HEK293 (cell line): ENCODE results near the gene BLM.

Source experiments
- BCL11A ChIP-seq: fragments of 450-650 bp; formaldehyde crosslinking; IDR thresholded peaks from 2 replicates; pipeline ENCODE4 v1.5.1; 2016; ENCODE audit warnings: low read depth, missing biosample characterization, missing genetic modification characterization
- GLIS2 ChIP-seq: fragments of 450-650 bp; formaldehyde crosslinking; IDR thresholded peaks from 2 replicates; pipeline ENCODE4 v1.5.1; 2016; ENCODE audit warnings: missing biosample characterization, missing genetic modification characterization
- KLF10 ChIP-seq: fragments of 450-650 bp; IDR thresholded peaks from 2 replicates; pipeline ENCODE4 v1.5.1; 2018; ENCODE audit warnings: missing biosample characterization, mild to moderate bottlenecking, missing genetic modification characterization
- KLF16 ChIP-seq: fragments of 450-650 bp; formaldehyde crosslinking; IDR thresholded peaks from 2 replicates; pipeline ENCODE4 v1.5.1; 2017; ENCODE audit warnings: missing biosample characterization, missing genetic modification characterization
- MYNN ChIP-seq: fragments of 450-650 bp; formaldehyde crosslinking; IDR thresholded peaks from 2 replicates; pipeline ENCODE4 v1.5.1; 2016; ENCODE audit warnings: missing biosample characterization, missing genetic modification characterization, borderline replicate concordance
- OSR2 ChIP-seq: fragments of 450-650 bp; formaldehyde crosslinking; IDR thresholded peaks from 2 replicates; pipeline ENCODE4 v1.5.1; 2016; ENCODE audit warnings: missing biosample characterization, missing genetic modification characterization
- PRDM6 ChIP-seq: fragments of 450-650 bp; formaldehyde crosslinking; IDR thresholded peaks from 2 replicates; pipeline ENCODE4 v1.5.1; 2017; ENCODE audit warnings: missing biosample characterization, missing genetic modification characterization
- SP2 ChIP-seq: fragments of 450-650 bp; formaldehyde crosslinking; IDR thresholded peaks from 2 replicates; pipeline ENCODE4 v1.5.1; 2016; ENCODE audit warnings: missing biosample characterization, missing genetic modification characterization
- WT1 ChIP-seq: fragments of 450-650 bp; formaldehyde crosslinking; IDR thresholded peaks from 2 replicates; pipeline ENCODE4 v1.5.1; 2016; ENCODE audit warnings: missing biosample characterization, missing genetic modification characterization
- YY2 ChIP-seq: fragments of 450-650 bp; formaldehyde crosslinking; IDR thresholded peaks from 2 replicates; pipeline ENCODE4 v1.5.1; 2016; ENCODE audit warnings: missing biosample characterization, missing genetic modification characterization
- ZBTB17 ChIP-seq: fragments of 450-650 bp; formaldehyde crosslinking; IDR thresholded peaks from 2 replicates; pipeline ENCODE4 v1.5.1; 2016; ENCODE audit warnings: missing biosample characterization, missing genetic modification characterization
- ZEB2 ChIP-seq: fragments of 450-650 bp; formaldehyde crosslinking; IDR thresholded peaks from 2 replicates; pipeline ENCODE4 v1.5.1; 2016; ENCODE audit warnings: missing biosample characterization, missing genetic modification characterization
- ZNF112 ChIP-seq: fragments of 450-650 bp; formaldehyde crosslinking; IDR thresholded peaks from 2 replicates; pipeline ENCODE4 v1.5.0; 2017; ENCODE audit warnings: missing biosample characterization, missing genetic modification characterization
- ZNF133 ChIP-seq: fragments of 450-650 bp; formaldehyde crosslinking; IDR thresholded peaks from 2 replicates; pipeline ENCODE4 v1.5.1; 2016; ENCODE audit warnings: missing biosample characterization, missing genetic modification characterization
- ZNF138 ChIP-seq: fragments of 450-650 bp; formaldehyde crosslinking; IDR thresholded peaks from 2 replicates; pipeline ENCODE4 v1.5.1; 2016; ENCODE audit warnings: missing biosample characterization, missing genetic modification characterization, borderline replicate concordance
- ZNF155 ChIP-seq: fragments of 450-650 bp; formaldehyde crosslinking; IDR thresholded peaks from 2 replicates; pipeline ENCODE4 v1.5.1; 2016; ENCODE audit warnings: missing biosample characterization, missing genetic modification characterization
- ZNF174 ChIP-seq: fragments of 450-650 bp; formaldehyde crosslinking; IDR thresholded peaks from 2 replicates; pipeline ENCODE4 v1.5.0; 2017; ENCODE audit warnings: missing biosample characterization, mild to moderate bottlenecking, missing genetic modification characterization
- ZNF184 ChIP-seq: fragments of 450-650 bp; IDR thresholded peaks from 2 replicates; pipeline ENCODE4 v1.5.1; 2018; ENCODE audit warnings: missing biosample characterization, mild to moderate bottlenecking, missing genetic modification characterization
- ZNF223 ChIP-seq: fragments of 450-650 bp; formaldehyde crosslinking; IDR thresholded peaks from 2 replicates; pipeline ENCODE4 v1.5.1; 2016; ENCODE audit warnings: missing biosample characterization, missing genetic modification characterization
- ZNF266 ChIP-seq: fragments of 450-650 bp; formaldehyde crosslinking; IDR thresholded peaks from 2 replicates; pipeline ENCODE4 v1.5.1; 2016; ENCODE audit warnings: missing biosample characterization, missing genetic modification characterization, low read depth
- ZNF280C ChIP-seq: fragments of 450-650 bp; formaldehyde crosslinking; IDR thresholded peaks from 2 replicates; pipeline ENCODE4 v1.5.1; 2016; ENCODE audit warnings: missing biosample characterization, missing genetic modification characterization
- ZNF366 ChIP-seq: fragments of 450-650 bp; formaldehyde crosslinking; conservative IDR thresholded peaks from 2 replicates; pipeline ENCODE4 v1.5.1; 2016; ENCODE audit warnings: missing biosample characterization, missing genetic modification characterization
- ZNF426 ChIP-seq: fragments of 450-650 bp; formaldehyde crosslinking; IDR thresholded peaks from 2 replicates; pipeline ENCODE4 v1.5.1; 2017; ENCODE audit warnings: missing biosample characterization, missing genetic modification characterization, mild to moderate bottlenecking, inconsistent platforms, moderate library complexity
- ZNF449 ChIP-seq: fragments of 450-650 bp; formaldehyde crosslinking; IDR thresholded peaks from 2 replicates; pipeline ENCODE4 v1.5.1; 2017; ENCODE audit warnings: missing biosample characterization, mild to moderate bottlenecking, missing genetic modification characterization, moderate library complexity
- ZNF521 ChIP-seq: fragments of 450-650 bp; formaldehyde crosslinking; IDR thresholded peaks from 2 replicates; pipeline ENCODE4 v1.5.1; 2017; ENCODE audit warnings: missing biosample characterization, mild to moderate bottlenecking, missing genetic modification characterization
- ZNF560 ChIP-seq: fragments of 450-650 bp; formaldehyde crosslinking; IDR thresholded peaks from 2 replicates; pipeline ENCODE4 v1.5.1; 2017; ENCODE audit warnings: missing biosample characterization, missing genetic modification characterization, borderline replicate concordance
- ZNF580 ChIP-seq: fragments of 450-650 bp; formaldehyde crosslinking; IDR thresholded peaks from 2 replicates; pipeline ENCODE4 v1.5.1; 2016; ENCODE audit warnings: missing biosample characterization, missing genetic modification characterization
- ZNF585B ChIP-seq: fragments of 450-650 bp; formaldehyde crosslinking; IDR thresholded peaks from 2 replicates; pipeline ENCODE4 v1.5.1; 2016; ENCODE audit warnings: missing biosample characterization, missing genetic modification characterization
- ZNF600 ChIP-seq: fragments of 450-650 bp; formaldehyde crosslinking; IDR thresholded peaks from 2 replicates; pipeline ENCODE4 v1.5.1; 2016; ENCODE audit warnings: missing biosample characterization, missing genetic modification characterization
- ZNF629 ChIP-seq: fragments of 450-650 bp; formaldehyde crosslinking; IDR thresholded peaks from 2 replicates; pipeline ENCODE4 v1.5.1; 2017; ENCODE audit warnings: missing biosample characterization, missing genetic modification characterization
- ZNF664 ChIP-seq: fragments of 450-650 bp; formaldehyde crosslinking; IDR thresholded peaks from 2 replicates; pipeline ENCODE4 v1.5.1; 2016; ENCODE audit warnings: missing biosample characterization, missing genetic modification characterization
- ZNF677 ChIP-seq: fragments of 450-650 bp; IDR thresholded peaks from 2 replicates; pipeline ENCODE4 v1.5.0; 2018; ENCODE audit warnings: missing biosample characterization, mild to moderate bottlenecking, missing genetic modification characterization, moderate library complexity
- ZNF747 ChIP-seq: fragments of 450-650 bp; formaldehyde crosslinking; IDR thresholded peaks from 2 replicates; pipeline ENCODE4 v1.5.1; 2016; ENCODE audit warnings: missing biosample characterization, missing genetic modification characterization
- ZNF768 ChIP-seq: fragments of 450-650 bp; formaldehyde crosslinking; IDR thresholded peaks from 2 replicates; pipeline ENCODE4 v1.5.1; 2018; ENCODE audit warnings: missing biosample characterization, mild to moderate bottlenecking, missing genetic modification characterization
- ZNF777 ChIP-seq: fragments of 450-650 bp; formaldehyde crosslinking; IDR thresholded peaks from 2 replicates; pipeline ENCODE4 v1.5.1; 2017; ENCODE audit warnings: missing biosample characterization, missing genetic modification characterization, borderline replicate concordance
- ZNF837 ChIP-seq: fragments of 450-650 bp; formaldehyde crosslinking; IDR thresholded peaks from 2 replicates; pipeline ENCODE4 v1.5.1; 2016; ENCODE audit warnings: missing biosample characterization, missing genetic modification characterization
- ZNF843 ChIP-seq: fragments of 450-650 bp; formaldehyde crosslinking; IDR thresholded peaks from 2 replicates; pipeline ENCODE4 v1.5.1; 2016; ENCODE audit warnings: missing biosample characterization, missing genetic modification characterization

The BLM gene

DNA sequence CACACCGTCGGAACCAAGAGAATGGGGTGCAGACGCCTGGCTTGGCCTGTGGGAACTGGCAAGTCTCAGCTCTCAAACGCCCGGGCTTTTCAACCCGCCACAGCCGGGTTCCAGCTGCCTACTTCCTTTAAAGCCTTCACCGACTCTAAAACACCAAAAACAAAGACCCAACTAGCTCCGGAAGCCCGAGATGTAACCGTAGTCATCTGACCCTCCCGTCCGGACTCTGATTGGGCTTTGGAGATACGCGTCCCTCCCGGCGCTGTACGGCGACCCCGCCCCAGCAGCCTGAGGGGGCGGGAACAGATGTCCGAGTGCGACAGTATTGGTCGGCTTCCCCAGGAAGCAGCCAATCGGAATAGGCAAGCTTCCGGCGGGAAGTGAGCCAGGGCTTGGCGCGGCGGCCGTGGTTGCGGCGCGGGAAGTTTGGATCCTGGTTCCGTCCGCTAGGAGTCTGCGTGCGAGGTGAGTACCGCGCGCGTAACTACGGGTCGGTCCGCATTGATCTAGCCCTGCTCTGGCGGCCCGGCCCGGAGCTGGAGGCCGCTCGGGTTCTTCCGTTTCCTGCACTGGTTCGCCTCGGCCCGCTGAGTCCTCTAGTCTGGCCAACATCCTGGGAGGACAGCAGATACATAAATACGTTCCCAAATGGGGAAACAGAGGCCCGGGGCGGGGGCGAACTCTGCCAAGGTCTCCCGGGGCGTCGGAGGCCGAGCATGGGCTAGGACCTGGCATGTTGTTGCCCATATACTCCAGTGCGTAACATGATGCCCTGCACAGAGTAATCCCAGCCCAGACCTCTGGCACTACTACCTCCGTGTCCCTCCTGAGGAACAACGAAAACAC lies at the start of gene BLM (continued):
- TF ChIP-seq PRDM6 (tag by site-specific recombination) (no peak), ZNF629 (tag by site-specific recombination) (peak; percentile 63), ZEB2 (peak; percentile 59; the same call in 1 of the 2 replicates), ZBTB17 (tag by site-specific recombination) (peak; percentile 92), KLF16 (tag by site-specific recombination) (0 out of 2 replicates have a peak, but pooled peaks have one; percentile 15), ZNF280C (tag by site-specific recombination) (no peak), ZNF266 (no peak), ZNF585B (tag by site-specific recombination) (no peak), ZNF560 (tag by site-specific recombination) (no peak), ZNF600 (peak; percentile 80), BCL11A (tag by site-specific recombination) (no peak), YY2 (tag by site-specific recombination) (no peak), MYNN (tag by site-specific recombination) (no peak; the same call in 1 of the 2 replicates), ZNF837 (no peak), ZNF777 (tag by site-specific recombination) (no peak), GLIS2 (tag by site-specific recombination) (no peak), ZNF768 (tag by site-specific recombination) (no peak), ZNF184 (no peak), WT1 (tag by site-specific recombination) (peak; percentile 35; the same call in 1 of the 2 replicates), SP2 (tag by site-specific recombination) (peak; percentile 99), ZNF664 (tag by site-specific recombination) (no peak), KLF10 (no peak), ZNF133 (tag by site-specific recombination) (no peak), ZNF580 (peak; percentile 70), ZNF426 (tag by site-specific recombination) (no peak), ZNF366 (tag by site-specific recombination) (no peak; the same call in 1 of the 2 replicates), ZNF449 (tag by site-specific recombination) (peak; percentile 46; the same call in 1 of the 2 replicates), ZNF138 (tag by site-specific recombination) (no peak), OSR2 (peak; percentile 97), ZNF747 (tag by site-specific recombination) (no peak), ZNF112 (tag by site-specific recombination) (no peak), ZNF155 (tag by site-specific recombination) (no peak), ZNF223 (tag by site-specific recombination) (no peak), ZNF174 (no peak), ZNF843 (no peak), ZNF521 (tag by site-specific recombination) (no peak), ZNF677 (no peak)
